HepG2 (cell line): Measurements from ENCODE around the gene ZNF148. TPM values are rescaled to one million over a fixed set of nuclear protein-coding genes. Genes with fewer than 3 reads are reported as not detected.

Source experiments
- DNMT3B ChIP-seq: conservative IDR thresholded peaks from 2 replicates; pipeline ENCODE4 v1.6.1; 2016; ENCODE audit warnings: missing biosample characterization, control low read depth
- EED ChIP-seq: sonication (generic); formaldehyde crosslinking; IDR thresholded peaks from 2 replicates; pipeline ENCODE4 v1.5.0; 2020; ENCODE audit warnings: mild to moderate bottlenecking, missing genetic modification reagents
- HNRNPH1 ChIP-seq: fragments of 200-400 bp; formaldehyde crosslinking; optimal IDR thresholded peaks from 2 replicates; pipeline ENCODE3; 2017; ENCODE audit warnings: mild to moderate bottlenecking, low read depth, low read length
- HNRNPUL1 ChIP-seq: fragments of 200-400 bp; formaldehyde crosslinking; IDR thresholded peaks from 2 replicates; pipeline ENCODE4 v1.6.1; 2017; ENCODE audit warnings: low read depth, mild to moderate bottlenecking, low read length, moderate library complexity
- MYC ChIP-seq: sonication (generic); formaldehyde crosslinking; IDR thresholded peaks from 2 replicates; pipeline ENCODE4 v1.9.0; 2021; ENCODE audit warnings: missing genetic modification reagents, borderline replicate concordance
- RARA ChIP-seq: IDR thresholded peaks from 2 replicates; pipeline ENCODE4 v1.6.1; 2016; ENCODE audit warnings: missing genetic modification reagents, missing compliant biosample characterization
- ZNF124 ChIP-seq: sonication (generic); formaldehyde crosslinking; IDR thresholded peaks from 2 replicates; pipeline ENCODE4 v1.4.0; 2020; ENCODE audit warnings: missing genetic modification reagents
- ZNF670 ChIP-seq: sonication (generic); formaldehyde crosslinking; IDR thresholded peaks from 2 replicates; pipeline ENCODE4 v1.8.0; 2022; ENCODE audit warnings: mild to moderate bottlenecking, missing genetic modification reagents, borderline replicate concordance
- ZNF7 ChIP-seq: IDR thresholded peaks from 2 replicates; pipeline ENCODE4 v1.6.1; 2016; ENCODE audit warnings: missing biosample characterization, missing genetic modification reagents
- ZNF775 ChIP-seq: sonication (generic); formaldehyde crosslinking; IDR thresholded peaks from 2 replicates; pipeline ENCODE4 v1.4.0; 2020; ENCODE audit warnings: missing genetic modification reagents, mild to moderate bottlenecking, moderate library complexity, borderline replicate concordance
- ZNF841 ChIP-seq: sonication (generic); formaldehyde crosslinking; IDR thresholded peaks from 2 replicates; pipeline ENCODE4 v1.8.1; 2023; ENCODE audit warnings: missing genetic modification reagents, borderline replicate concordance
- polyA plus RNA-seq, 8 experiments: library from polyadenylated mRNA; depleted of rRNA in 3 of 8; stranded (reverse) in 7 of 8; unstranded in 1 of 8; fragments of >200 nt; fragmentation: Illumina TruSeq in 4 of 8; extraction: Trizol in 4 of 8; gene quantifications; 2 replicates each; pipeline versions ENCODE4 v1.2.1 to v1.2.3, GENCODE V29; 2011 to 2016; ENCODE audit warnings: low read depth in 4 of 8, missing spikeins in 1 of 8, mixed read lengths in 1 of 8; ENCODE audit not compliant: insufficient read depth in 1 of 8
- total RNA-seq, 5 experiments: library from RNA; depleted of rRNA; stranded (reverse); fragments of >200 nt; fragmentation: Illumina TruSeq; extraction: Trizol; gene quantifications; 2 replicates each; pipeline ENCODE4 v1.2.3, GENCODE V29; 2016; ENCODE audit warnings: low read depth in 1 of 5
- TF ChIP-seq, protein P1 (sequence below): IDR thresholded peaks from 2 replicates; pipeline ENCODE4 v1.6.1; 2016; ENCODE audit warnings: low read depth
- TF ChIP-seq, protein P2 (sequence below): IDR thresholded peaks from 2 replicates; pipeline ENCODE4 v1.6.1; 2016; ENCODE audit warnings: missing compliant biosample characterization, missing genetic modification reagents, borderline replicate concordance
- TF ChIP-seq, protein P3 (sequence below): sonication (generic); formaldehyde crosslinking; IDR thresholded peaks from 2 replicates; pipeline ENCODE4 v1.4.0; 2020; ENCODE audit warnings: missing genetic modification reagents
- TF ChIP-seq, protein P4 (sequence below): sonication (generic); formaldehyde crosslinking; IDR thresholded peaks from 2 replicates; pipeline ENCODE4 v1.4.0; 2020; ENCODE audit warnings: missing genetic modification reagents
- TF ChIP-seq, protein P5 (sequence below): fragments of 450-650 bp; IDR thresholded peaks from 2 replicates; pipeline ENCODE4 v1.6.1; 2016
- TF ChIP-seq, protein P6 (sequence below): conservative IDR thresholded peaks from 2 replicates; pipeline ENCODE4 v1.6.1; 2018; ENCODE audit warnings: missing genetic modification reagents

ZNF148 gene
- total and polyA plus RNA-seq, 2 of the 13 experiments (the other 11 are each of a cell fraction or from before 2014, with no cell fraction given), result 10.6 to 36.1 TPM

DNA sequence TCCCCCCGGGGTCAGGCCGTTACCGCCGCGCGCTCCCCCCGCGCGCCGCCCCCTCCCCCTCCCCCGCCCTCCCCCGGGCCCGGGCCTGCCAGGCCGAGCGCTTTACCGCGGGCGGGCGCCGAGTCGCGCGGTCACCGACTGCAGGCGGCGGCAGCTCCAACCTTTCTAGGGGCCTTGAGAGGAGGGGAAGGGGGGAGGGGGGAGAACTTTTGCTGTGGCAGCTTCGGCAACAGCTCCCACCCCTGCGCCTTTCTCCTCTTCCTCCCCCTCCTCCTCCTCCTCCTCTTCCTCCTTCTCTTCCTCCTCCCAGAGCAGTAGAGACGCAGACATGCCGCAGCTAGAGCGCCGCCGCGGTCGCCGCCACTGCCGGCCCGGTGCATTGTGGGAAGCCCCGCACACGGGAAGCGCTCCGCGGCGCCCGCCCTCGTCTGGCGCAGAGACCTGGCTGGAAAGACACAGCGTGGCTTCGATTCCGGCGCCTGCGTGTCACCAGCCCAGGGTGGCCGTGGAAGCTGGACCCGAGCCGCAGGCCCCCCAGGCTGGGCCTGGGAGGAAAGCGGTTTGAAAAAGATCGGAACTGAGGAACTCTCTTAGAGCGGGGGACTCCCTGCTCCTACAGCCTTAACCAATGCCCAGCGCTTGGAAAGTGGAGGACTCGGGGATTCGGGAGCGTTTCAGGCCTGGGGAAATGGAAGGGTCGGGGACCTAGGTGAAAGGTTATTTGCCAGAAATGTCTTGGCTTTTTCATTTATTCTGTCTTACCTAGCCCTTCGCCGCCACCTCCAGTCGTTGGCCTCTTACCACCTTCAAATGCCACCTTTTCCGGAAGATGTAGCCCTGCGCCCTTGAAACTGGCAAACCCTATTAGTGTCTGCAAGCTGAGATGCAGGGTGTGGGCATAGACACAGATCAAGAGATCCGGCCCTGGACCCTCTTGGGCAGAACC lies at the start of gene ZNF148 (continued):
- TF ChIP-seq, protein P1, sequence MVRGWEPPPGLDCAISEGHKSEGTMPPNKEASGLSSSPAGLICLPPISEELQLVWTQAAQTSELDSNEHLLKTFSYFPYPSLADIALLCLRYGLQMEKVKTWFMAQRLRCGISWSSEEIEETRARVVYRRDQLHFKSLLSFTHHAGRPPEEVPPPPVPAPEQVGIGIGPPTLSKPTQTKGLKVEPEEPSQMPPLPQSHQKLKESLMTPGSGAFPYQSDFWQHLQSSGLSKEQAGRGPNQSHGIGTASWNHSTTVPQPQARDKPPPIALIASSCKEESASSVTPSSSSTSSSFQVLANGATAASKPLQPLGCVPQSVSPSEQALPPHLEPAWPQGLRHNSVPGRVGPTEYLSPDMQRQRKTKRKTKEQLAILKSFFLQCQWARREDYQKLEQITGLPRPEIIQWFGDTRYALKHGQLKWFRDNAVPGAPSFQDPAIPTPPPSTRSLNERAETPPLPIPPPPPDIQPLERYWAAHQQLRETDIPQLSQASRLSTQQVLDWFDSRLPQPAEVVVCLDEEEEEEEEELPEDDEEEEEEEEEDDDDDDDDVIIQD (CRISPR knock-in tag), result peak; percentile 30; the same call in 1 of the 2 replicates
- TF ChIP-seq DNMT3B (peak; percentile 74; the same call in 1 of the 2 replicates), ZNF670 (CRISPR knock-in tag) (no peak), EED (0 out of 2 replicates have a peak, but pooled peaks have one; percentile 49), ZNF124 (CRISPR knock-in tag) (peak; percentile 42; the same call in 1 of the 2 replicates), ZNF841 (CRISPR knock-in tag) (peak; percentile 87; the same call in 1 of the 2 replicates), HNRNPH1 (no peak), HNRNPUL1 (no peak), ZNF7 (CRISPR knock-in tag) (no peak), RARA (CRISPR knock-in tag) (peak; percentile 22; the same call in 1 of the 2 replicates), ZNF775 (no peak), MYC (CRISPR knock-in tag) (peak; percentile 92)
- TF ChIP-seq, protein P2, sequence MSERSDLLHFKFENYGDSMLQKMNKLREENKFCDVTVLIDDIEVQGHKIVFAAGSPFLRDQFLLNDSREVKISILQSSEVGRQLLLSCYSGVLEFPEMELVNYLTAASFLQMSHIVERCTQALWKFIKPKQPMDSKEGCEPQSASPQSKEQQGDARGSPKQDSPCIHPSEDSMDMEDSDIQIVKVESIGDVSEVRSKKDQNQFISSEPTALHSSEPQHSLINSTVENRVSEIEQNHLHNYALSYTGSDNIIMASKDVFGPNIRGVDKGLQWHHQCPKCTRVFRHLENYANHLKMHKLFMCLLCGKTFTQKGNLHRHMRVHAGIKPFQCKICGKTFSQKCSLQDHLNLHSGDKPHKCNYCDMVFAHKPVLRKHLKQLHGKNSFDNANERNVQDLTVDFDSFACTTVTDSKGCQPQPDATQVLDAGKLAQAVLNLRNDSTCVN (CRISPR knock-in tag), result no peak
- TF ChIP-seq, protein P3, sequence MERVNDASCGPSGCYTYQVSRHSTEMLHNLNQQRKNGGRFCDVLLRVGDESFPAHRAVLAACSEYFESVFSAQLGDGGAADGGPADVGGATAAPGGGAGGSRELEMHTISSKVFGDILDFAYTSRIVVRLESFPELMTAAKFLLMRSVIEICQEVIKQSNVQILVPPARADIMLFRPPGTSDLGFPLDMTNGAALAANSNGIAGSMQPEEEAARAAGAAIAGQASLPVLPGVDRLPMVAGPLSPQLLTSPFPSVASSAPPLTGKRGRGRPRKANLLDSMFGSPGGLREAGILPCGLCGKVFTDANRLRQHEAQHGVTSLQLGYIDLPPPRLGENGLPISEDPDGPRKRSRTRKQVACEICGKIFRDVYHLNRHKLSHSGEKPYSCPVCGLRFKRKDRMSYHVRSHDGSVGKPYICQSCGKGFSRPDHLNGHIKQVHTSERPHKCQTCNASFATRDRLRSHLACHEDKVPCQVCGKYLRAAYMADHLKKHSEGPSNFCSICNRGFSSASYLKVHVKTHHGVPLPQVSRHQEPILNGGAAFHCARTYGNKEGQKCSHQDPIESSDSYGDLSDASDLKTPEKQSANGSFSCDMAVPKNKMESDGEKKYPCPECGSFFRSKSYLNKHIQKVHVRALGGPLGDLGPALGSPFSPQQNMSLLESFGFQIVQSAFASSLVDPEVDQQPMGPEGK (CRISPR knock-in tag), result peak; percentile 42; the same call in 1 of the 2 replicates
- TF ChIP-seq, protein P4, sequence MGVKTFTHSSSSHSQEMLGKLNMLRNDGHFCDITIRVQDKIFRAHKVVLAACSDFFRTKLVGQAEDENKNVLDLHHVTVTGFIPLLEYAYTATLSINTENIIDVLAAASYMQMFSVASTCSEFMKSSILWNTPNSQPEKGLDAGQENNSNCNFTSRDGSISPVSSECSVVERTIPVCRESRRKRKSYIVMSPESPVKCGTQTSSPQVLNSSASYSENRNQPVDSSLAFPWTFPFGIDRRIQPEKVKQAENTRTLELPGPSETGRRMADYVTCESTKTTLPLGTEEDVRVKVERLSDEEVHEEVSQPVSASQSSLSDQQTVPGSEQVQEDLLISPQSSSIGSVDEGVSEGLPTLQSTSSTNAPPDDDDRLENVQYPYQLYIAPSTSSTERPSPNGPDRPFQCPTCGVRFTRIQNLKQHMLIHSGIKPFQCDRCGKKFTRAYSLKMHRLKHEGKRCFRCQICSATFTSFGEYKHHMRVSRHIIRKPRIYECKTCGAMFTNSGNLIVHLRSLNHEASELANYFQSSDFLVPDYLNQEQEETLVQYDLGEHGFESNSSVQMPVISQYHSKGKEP, result peak; percentile 74; the same call in 1 of the 2 replicates
- TF ChIP-seq, protein P5, sequence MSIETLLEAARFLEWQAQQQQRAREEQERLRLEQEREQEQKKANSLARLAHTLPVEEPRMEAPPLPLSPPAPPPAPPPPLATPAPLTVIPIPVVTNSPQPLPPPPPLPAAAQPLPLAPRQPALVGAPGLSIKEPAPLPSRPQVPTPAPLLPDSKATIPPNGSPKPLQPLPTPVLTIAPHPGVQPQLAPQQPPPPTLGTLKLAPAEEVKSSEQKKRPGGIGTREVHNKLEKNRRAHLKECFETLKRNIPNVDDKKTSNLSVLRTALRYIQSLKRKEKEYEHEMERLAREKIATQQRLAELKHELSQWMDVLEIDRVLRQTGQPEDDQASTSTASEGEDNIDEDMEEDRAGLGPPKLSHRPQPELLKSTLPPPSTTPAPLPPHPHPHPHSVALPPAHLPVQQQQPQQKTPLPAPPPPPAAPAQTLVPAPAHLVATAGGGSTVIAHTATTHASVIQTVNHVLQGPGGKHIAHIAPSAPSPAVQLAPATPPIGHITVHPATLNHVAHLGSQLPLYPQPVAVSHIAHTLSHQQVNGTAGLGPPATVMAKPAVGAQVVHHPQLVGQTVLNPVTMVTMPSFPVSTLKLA, result no peak
- TF ChIP-seq, protein P6, sequence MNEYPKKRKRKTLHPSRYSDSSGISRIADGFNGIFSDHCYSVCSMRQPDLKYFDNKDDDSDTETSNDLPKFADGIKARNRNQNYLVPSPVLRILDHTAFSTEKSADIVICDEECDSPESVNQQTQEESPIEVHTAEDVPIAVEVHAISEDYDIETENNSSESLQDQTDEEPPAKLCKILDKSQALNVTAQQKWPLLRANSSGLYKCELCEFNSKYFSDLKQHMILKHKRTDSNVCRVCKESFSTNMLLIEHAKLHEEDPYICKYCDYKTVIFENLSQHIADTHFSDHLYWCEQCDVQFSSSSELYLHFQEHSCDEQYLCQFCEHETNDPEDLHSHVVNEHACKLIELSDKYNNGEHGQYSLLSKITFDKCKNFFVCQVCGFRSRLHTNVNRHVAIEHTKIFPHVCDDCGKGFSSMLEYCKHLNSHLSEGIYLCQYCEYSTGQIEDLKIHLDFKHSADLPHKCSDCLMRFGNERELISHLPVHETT, result peak; percentile 92
